ENCODE measurements around the gene PTPRC.
A peak's percentile ranks its signal among the peaks of the same experiment; 100 is the strongest.

The PTPRC gene

GRCh38 chr1:198763298-198763714, 124.5 kb downstream of the PTPRC start:
- TF ChIP-seq CTCF (conservative IDR thresholded peaks at IDR 0.05; ENCODE audit: low read depth, low read length): no peak
- no peak for DNase-seq (ENCODE audit: low read depth)
- no peak overlapping the region for H3K4me3 ChIP-seq (ENCODE audit: low read depth, low read length)

GRCh38 chr1:198764748-198765147, 125.9 kb downstream of the PTPRC start:
- no peak overlapping the region for H3K4me3 ChIP-seq (ENCODE audit: low read depth, low read length)
- no peak for TF ChIP-seq CTCF (conservative IDR thresholded peaks at IDR 0.05; ENCODE audit: low read depth, low read length)
- DNase-seq (ENCODE audit: low read depth): peak; percentile 50

GRCh38 chr1:198765416-198765815, 126.6 kb downstream of the PTPRC start:
- no peak for DNase-seq (ENCODE audit: low read depth)
- TF ChIP-seq CTCF (conservative IDR thresholded peaks at IDR 0.05; ENCODE audit: low read depth, low read length): no peak

GRCh38 chr1:198771563-198772153, 132.8 kb downstream of the PTPRC start:
- peak; percentile 84 for DNase-seq (ENCODE audit: low read depth)
- TF ChIP-seq CTCF (conservative IDR thresholded peaks at IDR 0.05; ENCODE audit: low read depth, low read length): peak; percentile 75
- H3K4me3 ChIP-seq (ENCODE audit: low read depth, low read length): no peak overlapping the region

More at GRCh38 chr1:198765416-198765815, 126.6 kb downstream of the PTPRC start:
- no peak overlapping the region for H3K4me3 ChIP-seq (ENCODE audit: low read depth, low read length)

GRCh38 chr1:198772626-198773025, 133.8 kb downstream of the PTPRC start:
- H3K4me3 ChIP-seq (ENCODE audit: low read depth, low read length): no peak overlapping the region
- peak; percentile 61 for DNase-seq (ENCODE audit: low read depth)
- TF ChIP-seq CTCF (conservative IDR thresholded peaks at IDR 0.05; ENCODE audit: low read depth, low read length): no peak

GRCh38 chr1:198773030-198773429, 134.2 kb downstream of the PTPRC start:
- DNase-seq (ENCODE audit: low read depth): no peak
- no peak overlapping the region for H3K4me3 ChIP-seq (ENCODE audit: low read depth, low read length)
- TF ChIP-seq CTCF (conservative IDR thresholded peaks at IDR 0.05; ENCODE audit: low read depth, low read length): no peak

GRCh38 chr1:198773523-198773922, 134.7 kb downstream of the PTPRC start:
- H3K4me3 ChIP-seq (ENCODE audit: low read depth, low read length): no peak overlapping the region
- no peak for TF ChIP-seq CTCF (conservative IDR thresholded peaks at IDR 0.05; ENCODE audit: low read depth, low read length)
- no peak for DNase-seq (ENCODE audit: low read depth)
